IMR-90 (cell line): Measurements from ENCODE around the gene C17orf67.

Source experiments
- FOS ChIP-seq: fragments of 150-350 bp; IDR thresholded peaks from 2 replicates; pipeline ENCODE4 v1.6.1; 2016; ENCODE audit warnings: low read depth, low read length
- TF ChIP-seq, protein P1 (sequence below): conservative IDR thresholded peaks from 2 replicates; pipeline ENCODE4 v1.5.1; 2012; ENCODE audit warnings: mild to moderate bottlenecking, low read depth, low read length, improper control_type of control experiment

DNA sequence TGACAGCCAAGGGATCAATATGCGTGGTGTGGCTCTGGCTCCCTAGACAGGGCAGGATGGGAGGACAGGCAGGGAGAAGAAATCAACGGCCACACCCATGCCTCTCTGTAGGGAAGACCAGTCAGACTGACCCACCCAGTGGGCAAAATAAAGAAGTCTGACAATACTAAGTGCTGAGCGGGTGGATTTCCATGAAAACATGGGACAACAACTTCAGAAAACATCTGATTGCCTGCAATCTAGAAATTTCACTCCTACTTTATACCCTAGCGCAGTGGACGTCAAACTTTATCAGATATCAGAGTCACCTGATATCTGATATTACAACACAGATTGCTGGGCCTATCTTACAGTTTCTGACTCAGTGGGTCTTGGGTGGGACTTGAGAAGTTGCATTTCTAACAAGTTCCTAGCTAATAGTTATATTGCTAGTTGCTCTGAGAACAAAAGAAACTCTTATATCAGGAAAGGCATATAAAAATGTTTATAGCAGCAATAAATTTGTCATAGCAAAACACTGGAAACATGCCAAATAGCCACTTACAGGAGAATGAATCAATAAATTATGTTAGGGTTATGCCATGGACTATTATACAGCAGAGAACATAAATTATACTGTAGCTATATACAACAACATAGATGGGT lies 38.4 kb downstream of the C17orf67 start:
- TF ChIP-seq, protein P1, sequence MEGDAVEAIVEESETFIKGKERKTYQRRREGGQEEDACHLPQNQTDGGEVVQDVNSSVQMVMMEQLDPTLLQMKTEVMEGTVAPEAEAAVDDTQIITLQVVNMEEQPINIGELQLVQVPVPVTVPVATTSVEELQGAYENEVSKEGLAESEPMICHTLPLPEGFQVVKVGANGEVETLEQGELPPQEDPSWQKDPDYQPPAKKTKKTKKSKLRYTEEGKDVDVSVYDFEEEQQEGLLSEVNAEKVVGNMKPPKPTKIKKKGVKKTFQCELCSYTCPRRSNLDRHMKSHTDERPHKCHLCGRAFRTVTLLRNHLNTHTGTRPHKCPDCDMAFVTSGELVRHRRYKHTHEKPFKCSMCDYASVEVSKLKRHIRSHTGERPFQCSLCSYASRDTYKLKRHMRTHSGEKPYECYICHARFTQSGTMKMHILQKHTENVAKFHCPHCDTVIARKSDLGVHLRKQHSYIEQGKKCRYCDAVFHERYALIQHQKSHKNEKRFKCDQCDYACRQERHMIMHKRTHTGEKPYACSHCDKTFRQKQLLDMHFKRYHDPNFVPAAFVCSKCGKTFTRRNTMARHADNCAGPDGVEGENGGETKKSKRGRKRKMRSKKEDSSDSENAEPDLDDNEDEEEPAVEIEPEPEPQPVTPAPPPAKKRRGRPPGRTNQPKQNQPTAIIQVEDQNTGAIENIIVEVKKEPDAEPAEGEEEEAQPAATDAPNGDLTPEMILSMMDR = no peak
- TF ChIP-seq FOS = no peak
